Measurements from ENCODE around the gene COMMD7.

COMMD7 gene

DNA sequence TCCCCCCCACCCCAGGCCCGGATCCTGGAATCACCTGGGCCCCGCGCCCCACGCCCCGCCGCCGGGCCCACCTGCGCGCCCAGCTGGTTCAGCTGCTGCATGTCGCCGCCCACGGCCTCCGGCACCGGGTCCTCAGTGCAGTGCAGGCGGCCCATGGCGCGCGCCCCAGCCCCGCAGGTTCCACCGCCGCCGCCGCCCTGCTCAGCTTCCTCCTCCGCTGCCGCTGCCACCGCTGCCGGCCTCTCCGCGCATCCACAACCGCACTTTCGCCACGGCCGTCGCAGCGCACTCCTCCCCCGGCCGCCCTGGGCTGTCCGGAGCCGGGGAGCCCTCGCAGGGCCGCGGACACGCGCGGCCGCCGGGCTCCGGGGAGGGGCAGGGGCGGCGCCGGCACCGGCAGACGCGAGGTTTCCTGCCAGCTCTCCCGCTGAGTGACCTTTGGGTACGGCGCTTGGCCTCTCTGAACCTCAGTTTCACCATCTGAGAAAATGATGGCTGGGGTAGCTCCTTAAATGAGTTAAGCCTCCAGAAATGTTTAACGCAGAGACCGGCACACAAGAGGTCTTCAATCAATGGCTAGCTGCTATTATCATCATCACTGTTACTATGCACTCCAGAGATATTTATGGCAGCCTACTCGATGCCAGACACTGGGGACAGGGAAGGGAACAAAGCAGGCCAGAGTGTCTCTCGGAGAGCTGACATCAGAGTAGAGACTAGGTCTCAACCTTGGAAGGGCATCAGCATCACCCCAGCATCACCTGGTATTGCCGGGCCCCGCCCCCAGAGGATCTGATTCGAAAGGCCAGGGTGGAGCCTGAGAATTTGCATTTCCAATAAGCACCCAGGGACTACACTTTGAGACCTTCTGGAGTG is at the start of gene COMMD7:
Gene COMMD7 (minus strand): TSS at position 231 of the 876 bp plus-strand sequence. CDS start 76 bp downstream, at position 155.
- DNase-seq: peak; percentile 38

GRCh38 chr20:32792731-32793458 is 49.6 kb upstream of the COMMD7 start:
- DNase-seq: no peak

DNA sequence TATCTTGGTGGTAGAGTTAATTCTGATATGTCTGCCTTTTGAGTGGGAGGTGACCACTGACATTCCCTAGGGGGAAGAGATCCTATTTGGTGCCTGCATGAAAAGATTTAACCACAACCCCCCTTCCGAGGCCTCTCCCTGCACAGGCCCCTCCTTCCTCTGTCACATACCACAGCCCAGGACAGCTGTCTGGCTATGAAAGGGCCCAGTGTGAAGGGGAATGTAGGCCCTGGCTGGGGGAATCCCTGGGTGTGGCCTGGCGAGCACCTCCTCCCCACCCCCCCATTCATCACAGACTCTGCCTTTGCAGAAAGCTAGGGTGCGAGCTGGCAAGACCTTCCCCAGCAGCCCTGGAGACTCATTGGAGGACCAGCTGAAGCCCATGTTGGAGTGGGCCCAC is 49.0 kb upstream of the COMMD7 start:
- peak; percentile 56 for DNase-seq

- no peak for DNase-seq
Measured at GRCh38 chr20:32790751-32791057, 47.4 kb upstream of the COMMD7 start.

DNA sequence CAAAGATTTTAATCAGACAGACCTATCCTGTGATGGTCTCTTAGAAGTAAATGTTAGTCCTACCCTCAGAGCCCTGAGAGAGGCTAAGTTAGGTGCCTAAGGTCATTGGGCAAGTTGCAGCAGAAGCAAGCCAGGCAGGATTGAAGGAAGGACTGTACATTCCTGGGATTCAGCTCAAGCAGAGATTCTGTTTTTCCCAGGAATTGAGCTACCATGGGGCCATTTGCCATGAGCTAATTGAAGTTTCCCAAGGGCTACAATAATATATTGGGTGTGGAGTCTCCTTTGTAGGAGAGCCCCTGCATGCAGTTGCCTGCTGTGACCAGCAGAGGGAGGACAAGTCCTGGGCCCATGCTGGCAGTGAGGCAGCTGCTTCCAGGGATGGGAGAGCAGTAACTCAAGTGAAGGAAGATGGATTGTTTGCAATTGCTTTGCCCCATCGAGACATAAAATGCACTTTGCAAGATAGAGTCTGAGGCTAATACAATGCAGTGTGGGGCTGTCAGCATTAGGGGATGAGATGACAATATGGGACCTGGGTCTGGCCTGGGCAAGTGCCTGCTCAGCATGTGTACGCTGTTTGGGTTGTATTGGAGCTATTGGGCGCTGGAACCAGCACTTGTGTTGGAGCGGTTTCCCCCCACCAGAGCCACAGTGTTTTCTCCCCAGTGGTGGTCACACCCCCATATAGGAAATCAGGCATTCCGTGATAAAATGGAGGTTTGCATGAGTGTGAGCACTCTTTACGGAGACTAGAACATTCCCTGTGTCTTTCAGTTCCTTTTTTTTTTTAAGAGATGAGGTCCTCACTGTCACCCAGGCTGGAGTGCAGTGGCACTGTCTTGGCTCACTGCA is 46.9 kb upstream of the COMMD7 start:
- peak; percentile 53 for DNase-seq

GRCh38 chr20:32787168-32787567 is 43.9 kb upstream of the COMMD7 start:
- DNase-seq: no peak

DNA sequence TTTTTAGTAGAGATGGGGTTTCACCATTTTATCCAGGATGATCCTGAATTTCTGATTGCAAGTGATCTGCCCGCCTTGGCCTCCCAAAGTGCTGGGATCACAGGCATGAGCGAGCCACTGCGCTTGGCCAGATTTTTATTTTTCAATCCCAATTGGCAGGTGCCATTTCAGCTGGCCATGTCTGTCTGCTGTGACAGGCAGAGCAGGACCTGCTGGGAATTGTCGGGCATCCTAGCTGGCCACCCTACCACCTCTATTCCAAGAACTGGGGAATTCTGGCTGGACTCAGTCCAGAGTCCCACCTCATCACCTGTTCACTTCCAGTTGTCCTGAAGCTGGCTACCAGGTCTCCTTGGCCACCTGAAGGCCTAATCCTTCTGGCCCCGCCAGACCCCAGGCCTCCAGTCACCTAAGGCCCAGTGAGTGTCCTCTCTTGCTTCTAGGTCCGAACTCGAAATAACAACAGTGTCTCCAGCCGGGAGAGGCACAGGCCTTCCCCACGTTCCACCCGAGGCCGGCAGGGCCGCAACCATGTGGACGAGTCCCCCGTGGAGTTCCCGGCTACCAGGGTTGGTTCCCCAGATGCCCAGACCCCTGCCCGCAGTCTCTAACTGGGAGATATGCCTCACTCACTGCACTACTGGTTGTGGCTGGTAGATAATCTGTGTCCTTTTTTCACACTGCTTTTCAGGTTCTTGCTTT is 42.9 kb upstream of the COMMD7 start:
- DNase-seq: no peak

- no peak for DNase-seq
Measured at GRCh38 chr20:32784369-32785080, 41.3 kb upstream of the COMMD7 start.

GRCh38 chr20:32780749-32781655 is 37.7 kb upstream of the COMMD7 start:
- no peak for DNase-seq

DNA sequence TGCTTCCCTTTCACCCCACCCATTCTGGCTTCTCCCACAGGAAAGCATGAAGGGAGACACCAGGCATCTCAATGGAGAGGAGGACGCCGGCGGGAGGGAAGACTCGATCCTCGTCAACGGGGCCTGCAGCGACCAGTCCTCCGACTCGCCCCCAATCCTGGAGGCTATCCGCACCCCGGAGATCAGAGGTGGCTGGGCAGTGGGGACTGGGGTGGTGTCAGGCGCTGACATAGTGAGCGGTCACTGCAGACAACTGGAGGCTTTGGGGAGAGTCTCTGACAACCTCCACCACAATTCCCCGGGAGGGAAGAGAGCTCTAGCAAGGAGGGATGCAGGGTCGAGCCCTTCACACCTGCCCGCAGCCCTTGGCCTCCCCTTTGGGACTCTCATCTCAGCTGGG is 37.0 kb upstream of the COMMD7 start:
- DNase-seq: no peak

DNA sequence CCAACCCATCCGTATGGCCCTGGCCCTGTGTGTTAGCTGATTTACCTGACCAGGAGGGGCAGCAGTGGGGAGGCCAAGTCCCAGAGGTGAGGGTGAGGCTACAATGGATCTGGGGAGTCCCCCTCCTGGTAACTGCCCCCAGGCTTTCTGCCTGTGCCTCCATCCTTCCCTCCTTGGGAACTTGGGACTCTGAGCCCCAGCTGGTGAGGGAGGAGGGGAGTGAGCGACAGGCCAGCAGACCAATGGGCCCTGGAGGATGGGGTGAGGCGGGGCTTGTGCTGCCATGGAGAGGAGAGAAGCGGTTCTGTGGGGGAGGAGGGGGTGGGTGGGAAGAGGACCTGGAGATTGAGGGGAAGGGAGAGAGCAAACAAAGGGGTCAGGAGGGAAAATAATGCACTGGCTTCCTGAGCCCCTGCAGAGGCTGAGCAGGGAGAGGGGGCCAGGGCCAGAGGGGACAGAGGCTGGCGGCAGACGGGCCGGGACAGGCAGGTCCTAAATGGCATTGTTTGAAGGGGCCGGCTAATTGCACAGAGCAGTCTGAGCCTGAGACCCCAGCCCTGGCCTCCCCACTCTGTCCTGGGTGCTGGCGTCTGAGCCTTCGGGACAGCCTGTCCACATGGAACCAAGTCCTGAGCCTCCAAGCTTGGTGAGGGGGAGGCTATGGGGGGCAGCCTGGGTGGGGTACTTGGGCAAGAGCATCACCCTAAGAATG is 36.4 kb upstream of the COMMD7 start:
- DNase-seq: no peak

- no peak for DNase-seq
Measured at GRCh38 chr20:32777177-32777956, 34.1 kb upstream of the COMMD7 start.

- DNase-seq: no peak
Measured at GRCh38 chr20:32775336-32775991, 32.2 kb upstream of the COMMD7 start.

- no peak for DNase-seq
Measured at GRCh38 chr20:32773855-32774254, 30.6 kb upstream of the COMMD7 start.

DNA sequence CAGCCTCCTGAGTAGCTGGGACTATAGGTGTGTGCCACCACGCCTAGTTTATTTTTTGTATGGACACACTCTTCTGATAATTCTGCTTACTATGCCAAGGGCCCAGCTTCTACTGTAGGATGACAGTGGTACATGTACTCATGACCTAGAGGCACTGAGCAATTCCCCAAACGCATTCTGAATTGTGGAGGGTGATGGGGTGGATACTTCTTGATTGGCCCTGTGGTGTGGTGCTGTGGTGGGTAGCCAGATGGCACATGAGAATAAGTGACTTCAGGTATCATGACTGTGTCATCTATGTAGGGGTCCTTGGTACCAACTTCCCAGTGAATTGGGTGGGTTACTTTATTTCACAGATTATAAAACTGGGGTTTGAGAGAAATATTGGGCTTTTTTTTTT is 30.0 kb upstream of the COMMD7 start:
- no peak for DNase-seq

DNA sequence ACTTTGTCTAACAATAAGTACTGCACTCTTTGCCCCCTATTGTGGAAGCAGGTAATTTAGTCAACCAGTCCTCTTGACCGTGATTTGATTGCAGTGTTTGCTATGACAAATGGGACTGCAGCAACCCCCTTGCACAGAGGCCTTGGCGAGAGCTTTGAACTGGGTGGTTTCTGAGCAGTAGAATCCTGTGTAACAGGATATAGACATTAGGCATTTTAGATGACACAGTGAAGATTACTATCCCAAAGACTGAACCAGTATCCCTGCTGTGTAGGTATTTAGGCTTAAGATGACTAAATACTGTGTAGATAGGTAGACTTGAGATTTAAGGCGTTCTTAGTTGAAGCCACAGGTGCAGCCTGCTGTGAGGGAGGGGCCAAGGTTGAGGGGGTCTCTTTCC is 28.8 kb upstream of the COMMD7 start:
- DNase-seq: no peak

DNA sequence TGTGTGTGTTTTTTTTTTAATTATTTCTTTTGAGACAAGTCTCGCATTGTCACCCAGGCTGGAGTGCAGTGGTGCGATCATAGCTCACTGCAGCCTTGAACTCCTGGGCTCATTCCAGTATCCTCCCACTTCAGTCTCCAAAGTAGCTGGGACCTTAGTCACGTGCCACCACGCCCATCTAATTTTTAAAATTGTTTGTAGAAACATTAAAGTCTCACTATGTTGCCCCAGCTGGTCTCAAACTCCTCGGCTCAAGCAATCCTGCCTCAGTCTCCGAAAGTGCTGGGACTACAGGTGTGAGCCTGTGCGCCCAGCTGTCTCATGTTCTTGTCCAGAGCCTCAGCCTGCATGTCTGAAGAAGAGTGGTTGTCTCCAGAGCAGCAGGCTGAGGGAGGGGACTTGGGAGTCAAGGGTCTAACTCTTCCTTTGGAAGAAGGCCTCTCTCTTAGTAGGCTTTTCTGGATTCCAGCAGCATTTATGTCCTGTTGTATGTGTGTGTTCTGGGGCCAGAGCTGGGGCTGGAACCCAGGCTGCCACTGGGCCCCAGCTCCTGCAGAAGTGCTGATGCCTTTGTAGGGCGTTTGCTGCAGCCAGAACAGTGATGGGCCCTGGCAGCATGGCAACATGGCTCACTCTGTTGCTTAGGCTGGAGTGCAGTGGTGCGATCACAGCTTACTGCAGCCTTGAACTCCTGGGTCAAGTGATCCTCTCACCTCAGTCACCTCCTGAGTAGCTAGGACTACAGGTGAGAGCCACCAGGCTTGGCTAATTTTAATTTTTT is 24.3 kb upstream of the COMMD7 start:
- DNase-seq: no peak

All from fibroblast of skin of right quadriceps (primary cell).